CD14-positive monocyte (primary cell): ENCODE results near the gene PPP2R2C. TPM values are rescaled to one million over a fixed set of nuclear protein-coding genes. Genes with fewer than 3 reads are reported as not detected.

Experiments used
- DNase-seq, 3 donors: peaks; one replicate each; pipeline ENCODE4 v3.0.0-alpha.2; 2011 to 2022
- H2AFZ ChIP-seq: 2 replicates; pipeline ENCODE4 v1.6.0; 2012; ENCODE audit warnings: mild to moderate bottlenecking, low read depth, low read length, inconsistent platforms; ENCODE audit not compliant: insufficient read depth, poor library complexity, severe bottlenecking
- H3K27ac ChIP-seq, 2 donors: 1 replicate in 1 of 2; 2 replicates in 1 of 2; pipeline ENCODE4 v1.5.1; 2012 to 2013; ENCODE audit warnings: low read length in 2 of 2, control low read depth in 1 of 2, inconsistent platforms in 1 of 2, low read depth in 1 of 2, mild to moderate bottlenecking in 1 of 2
- H3K27me3 ChIP-seq, 2 donors: one replicate each; pipeline versions ENCODE4 v1.6.0 to v1.6.1; 2011 to 2013; ENCODE audit warnings: low read length in 2 of 2; ENCODE audit not compliant: control insufficient read depth in 2 of 2, insufficient read depth in 2 of 2
- H3K36me3 ChIP-seq, 2 donors: replicated peaks in 1 of 2; 1 replicate in 1 of 2; 2 replicates in 1 of 2; pipeline versions ENCODE4 v1.5.1 to v1.6.1; 2012 to 2013; ENCODE audit warnings: low read length in 2 of 2, control low read depth in 1 of 2, inconsistent platforms in 1 of 2, mild to moderate bottlenecking in 1 of 2; ENCODE audit not compliant: insufficient read depth in 2 of 2, control insufficient read depth in 1 of 2
- H3K4me1 ChIP-seq, 2 donors: 1 replicate in 1 of 2; 2 replicates in 1 of 2; pipeline versions ENCODE4 v1.5.1 to v1.6.1; 2012 to 2013; ENCODE audit warnings: low read length in 2 of 2, control low read depth in 1 of 2, inconsistent platforms in 1 of 2, mild to moderate bottlenecking in 1 of 2, moderate library complexity in 1 of 2; ENCODE audit not compliant: insufficient read depth in 2 of 2, control insufficient read depth in 1 of 2
- H3K4me2 ChIP-seq: replicated peaks from 2 replicates; pipeline ENCODE3; 2012; ENCODE audit warnings: low read length, moderate library complexity, mild to moderate bottlenecking; ENCODE audit not compliant: poor library complexity, severe bottlenecking; ENCODE audit errors: extremely low read depth
- H3K4me3 ChIP-seq, 3 experiments: fragments of 200-600 bp in 1 of 3; sonication (generic) in 1 of 3; replicated peaks in 1 of 3; 1 replicate in 2 of 3; 2 replicates in 1 of 3; pipeline ENCODE4 v1.5.1; 2011 to 2013; ENCODE audit warnings: low read length in 3 of 3, mild to moderate bottlenecking in 3 of 3, control low read depth in 2 of 3, low read depth in 2 of 3, inconsistent platforms in 1 of 3, moderate library complexity in 1 of 3
- H3K79me2 ChIP-seq: 2 replicates; pipeline ENCODE4 v1.6.0; 2012; ENCODE audit warnings: mild to moderate bottlenecking, control low read depth, inconsistent platforms, low read length, moderate library complexity; ENCODE audit not compliant: insufficient read depth
- H3K9ac ChIP-seq: 2 replicates; pipeline ENCODE4 v1.6.0; 2017; ENCODE audit warnings: low read length, mild to moderate bottlenecking; ENCODE audit not compliant: insufficient read depth, poor library complexity, severe bottlenecking
- H3K9me3 ChIP-seq, 2 donors: replicated peaks in 1 of 2; 1 replicate in 1 of 2; 2 replicates in 1 of 2; pipeline versions ENCODE4 v1.5.1 to v1.6.1; 2012 to 2013; ENCODE audit warnings: low read length in 2 of 2, control low read depth in 1 of 2; ENCODE audit not compliant: control insufficient read depth in 1 of 2, insufficient read depth in 1 of 2
- H4K20me1 ChIP-seq: 2 replicates; pipeline ENCODE4 v1.6.0; 2012; ENCODE audit warnings: mild to moderate bottlenecking, low read length, control low read depth, moderate library complexity; ENCODE audit not compliant: insufficient read depth
- H3K27ac Mint-ChIP-seq, 7 donors: one replicate each; pipeline ENCODE4 v1.8.0; 2020; ENCODE audit warnings: mild to moderate bottlenecking in 7 of 7, mixed read lengths in 7 of 7, moderate library complexity in 6 of 7, inconsistent platforms in 2 of 7
- H3K27me3 Mint-ChIP-seq, 3 donors: one replicate each; pipeline ENCODE4 v1.8.0; 2021 to 2022; ENCODE audit warnings: low read depth in 3 of 3, mild to moderate bottlenecking in 3 of 3, mixed read lengths in 3 of 3, moderate library complexity in 3 of 3, inconsistent platforms in 1 of 3
- H3K36me3 Mint-ChIP-seq, 2 donors: one replicate each; pipeline ENCODE4 v1.8.0; 2020; ENCODE audit warnings: mixed read lengths in 2 of 2, inconsistent platforms in 1 of 2, mild to moderate bottlenecking in 1 of 2
- H3K4me1 Mint-ChIP-seq: one replicate; pipeline ENCODE4 v1.8.0; 2020; ENCODE audit warnings: mild to moderate bottlenecking, mixed read lengths
- H3K4me3 Mint-ChIP-seq, 2 donors: one replicate each; pipeline ENCODE4 v1.8.0; 2020; ENCODE audit warnings: mild to moderate bottlenecking in 2 of 2, mixed read lengths in 2 of 2, moderate library complexity in 1 of 2
- H3K9me3 Mint-ChIP-seq, 7 donors: one replicate each; pipeline ENCODE4 v1.8.0; 2020 to 2022; ENCODE audit warnings: mixed read lengths in 7 of 7, mild to moderate bottlenecking in 6 of 7, moderate library complexity in 6 of 7, inconsistent platforms in 2 of 7
- WGBS: methylation state at CpG from one replicate; pipeline ENCODE4 v1.1.5; 2013; ENCODE audit warnings: missing lambda C conversion rate; ENCODE audit not compliant: insufficient coverage; 5-methylcytosine and 5-hydroxymethylcytosine counted together
- intact Hi-C, 2 donors: fragments of 100-400 bp; cut with micrococcal nuclease; formaldehyde crosslinking; loops; one replicate each; pipeline versions ENCODE4 v1.15.0 to v1.15.1; 2023
- polyA plus RNA-seq, 3 donors: library from polyadenylated mRNA; depleted of rRNA in 1 of 3; unstranded in 2 of 3; stranded (reverse) in 1 of 3; fragments of 300-500 nt in 2 of 3; fragments of >200 nt in 1 of 3; fragmentation: Illumina TruSeq in 2 of 3; gene quantifications; 1 replicate in 2 of 3; 2 replicates in 1 of 3; pipeline ENCODE4 v1.2.3, GENCODE V29; 2012 to 2021
- TF ChIP-seq, protein P1 (sequence below): fragments of 200-600 bp; IDR thresholded peaks from one replicate; pipeline ENCODE4 v1.8.0; 2022; ENCODE audit warnings: antibody characterized with exemption, mild to moderate bottlenecking

The PPP2R2C gene
- polyA plus RNA-seq, 3 donors, result not detected

DNA sequence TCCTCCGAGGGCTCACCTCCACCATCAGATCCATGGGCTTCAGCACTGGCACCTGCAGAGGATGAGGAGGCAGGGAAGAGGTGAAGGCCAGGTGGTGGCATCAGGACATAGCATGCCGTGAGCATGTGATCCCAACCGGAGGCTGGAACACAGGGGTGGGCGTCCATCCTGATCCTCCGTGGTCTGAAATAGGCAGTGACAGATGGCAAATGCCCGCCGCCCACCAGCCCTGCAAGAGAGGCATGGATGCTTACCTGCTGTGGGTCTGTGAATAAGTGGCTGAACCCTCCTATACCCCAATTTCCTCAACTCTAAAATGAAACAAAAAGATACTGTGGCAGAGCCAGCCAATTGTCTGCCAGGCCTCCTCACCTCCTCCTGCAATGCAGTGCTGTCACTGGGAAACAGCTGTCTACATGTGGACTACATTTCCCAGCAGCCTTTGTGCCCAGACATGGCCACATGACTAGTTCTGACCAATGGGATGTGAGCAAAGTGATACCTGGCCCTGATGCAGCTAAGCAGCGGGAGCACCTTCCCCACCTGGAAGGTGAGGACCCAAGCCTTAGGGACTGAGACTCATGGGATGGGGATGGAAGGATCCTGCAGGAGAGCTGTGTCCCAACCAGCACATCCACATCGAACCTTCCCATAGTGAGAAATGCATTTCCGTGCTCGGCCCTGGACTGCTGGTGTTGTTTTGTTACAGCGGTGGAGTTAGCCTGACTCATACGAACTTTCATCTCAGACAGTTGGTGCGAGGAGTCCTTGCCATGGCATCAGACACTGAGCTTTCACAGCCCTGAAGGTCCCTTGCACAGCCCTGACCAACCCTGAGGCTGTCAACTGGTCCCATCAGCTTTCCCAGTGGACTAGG, 99.5 kb downstream of the PPP2R2C start:
- Histone ChIP-seq H3K4me3 (no peak overlapping the region), H3K4me1 (no peaks in the 10 kb centered on the region), H2AFZ (no peak overlapping the region), H3K27ac (no peak overlapping the region), H3K27me3 (no peaks in the 10 kb centered on the region), H3K9me3 (no peaks in the 10 kb centered on the region), H3K36me3 (no peaks in the 10 kb centered on the region), H4K20me1 (no peaks in the 10 kb centered on the region), H3K4me2 (no peak overlapping the region), H3K9ac (no peak overlapping the region), H3K79me2 (no peaks in the 10 kb centered on the region)
- H3K4me3 Mint-ChIP-seq, result no peak overlapping the region
- no peaks in the 10 kb centered on the region for H3K9me3 Mint-ChIP-seq
- DNase-seq, result peak in 1 of 3 donors; percentile 13
- 93% methylated on average over 6 of the region's 14 CpGs for WGBS
- peaks cover 3 to 7% (median 7%) of the 10 kb centered on the region in 3 donors for H3K27me3 Mint-ChIP-seq
- TF ChIP-seq, protein P1, sequence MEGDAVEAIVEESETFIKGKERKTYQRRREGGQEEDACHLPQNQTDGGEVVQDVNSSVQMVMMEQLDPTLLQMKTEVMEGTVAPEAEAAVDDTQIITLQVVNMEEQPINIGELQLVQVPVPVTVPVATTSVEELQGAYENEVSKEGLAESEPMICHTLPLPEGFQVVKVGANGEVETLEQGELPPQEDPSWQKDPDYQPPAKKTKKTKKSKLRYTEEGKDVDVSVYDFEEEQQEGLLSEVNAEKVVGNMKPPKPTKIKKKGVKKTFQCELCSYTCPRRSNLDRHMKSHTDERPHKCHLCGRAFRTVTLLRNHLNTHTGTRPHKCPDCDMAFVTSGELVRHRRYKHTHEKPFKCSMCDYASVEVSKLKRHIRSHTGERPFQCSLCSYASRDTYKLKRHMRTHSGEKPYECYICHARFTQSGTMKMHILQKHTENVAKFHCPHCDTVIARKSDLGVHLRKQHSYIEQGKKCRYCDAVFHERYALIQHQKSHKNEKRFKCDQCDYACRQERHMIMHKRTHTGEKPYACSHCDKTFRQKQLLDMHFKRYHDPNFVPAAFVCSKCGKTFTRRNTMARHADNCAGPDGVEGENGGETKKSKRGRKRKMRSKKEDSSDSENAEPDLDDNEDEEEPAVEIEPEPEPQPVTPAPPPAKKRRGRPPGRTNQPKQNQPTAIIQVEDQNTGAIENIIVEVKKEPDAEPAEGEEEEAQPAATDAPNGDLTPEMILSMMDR, result no peak
- no peaks in the 10 kb centered on the region for H3K36me3 Mint-ChIP-seq
- no peak overlapping the region for H3K27ac Mint-ChIP-seq
- intact Hi-C loops, result no loop called here
- H3K4me1 Mint-ChIP-seq, result no peaks in the 10 kb centered on the region

DNA sequence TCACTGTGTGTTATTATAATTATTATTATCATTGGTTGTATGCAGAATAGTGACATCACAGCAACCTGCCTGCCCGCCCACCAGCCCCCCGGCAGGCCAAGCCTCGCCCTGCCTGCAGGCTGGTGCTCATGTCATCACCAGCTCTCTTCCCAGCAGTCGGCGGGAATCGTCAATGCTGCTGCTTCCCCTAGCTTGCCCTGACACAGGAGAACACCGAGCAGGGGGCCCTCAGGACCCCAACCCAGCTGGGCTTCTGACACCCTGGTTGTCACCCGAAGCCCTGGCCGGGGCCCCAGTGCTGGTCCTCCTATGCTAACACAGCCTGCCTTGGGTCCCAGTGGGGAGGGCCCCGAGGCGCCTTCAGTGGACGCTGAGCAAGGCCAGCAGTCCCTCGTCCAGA, 100.6 kb downstream of the PPP2R2C start:
- H3K27ac ChIP-seq, result no peak overlapping the region
- H3K9me3 ChIP-seq, result no peaks in the 10 kb centered on the region
- H3K4me3 ChIP-seq, result no peak overlapping the region
- H3K4me1 ChIP-seq, result no peaks in the 10 kb centered on the region
- H2AFZ ChIP-seq, result no peak overlapping the region
- H3K4me2 ChIP-seq, result no peak overlapping the region
- Mint-ChIP-seq H3K27me3 (peaks cover 3 to 7% (median 7%) of the 10 kb centered on the region in 3 donors), H3K27ac (no peak overlapping the region), H3K9me3 (no peaks in the 10 kb centered on the region), H3K4me1 (no peaks in the 10 kb centered on the region), H3K4me3 (no peak overlapping the region), H3K36me3 (no peaks in the 10 kb centered on the region)
- 93% methylated on average over 12 of the region's 13 CpGs for WGBS
- intact Hi-C loops, result no loop called here
- no peaks in the 10 kb centered on the region for H3K36me3 ChIP-seq
- DNase-seq, result no peak
- H3K27me3 ChIP-seq, result no peaks in the 10 kb centered on the region
- TF ChIP-seq, protein P1, result no peak
- H3K9ac ChIP-seq, result no peak overlapping the region
- no peaks in the 10 kb centered on the region for H3K79me2 ChIP-seq
- no peaks in the 10 kb centered on the region for H4K20me1 ChIP-seq
